WTC11 (cell line): ENCODE results near the gene ZPLD1.

ENCODE experiments used
- ATF1 ChIP-seq: sonication (generic); formaldehyde crosslinking; IDR thresholded peaks from 2 replicates; pipeline ENCODE4 v1.8.1; 2023; ENCODE audit warnings: mild to moderate bottlenecking, moderate library complexity, missing genetic modification reagents
- SMAD3 ChIP-seq: sonication (generic); formaldehyde crosslinking; IDR thresholded peaks from 2 replicates; pipeline ENCODE4 v1.8.0; 2022; ENCODE audit warnings: missing genetic modification reagents, mild to moderate bottlenecking, borderline replicate concordance
- SOX15 ChIP-seq: fragments of 250-450 bp; sonication (Bioruptor Pico); IDR thresholded peaks from 2 replicates; pipeline ENCODE4 v1.9.0; 2021; ENCODE audit warnings: mild to moderate bottlenecking
- TEAD4 ChIP-seq: sonication (generic); formaldehyde crosslinking; IDR thresholded peaks from 2 replicates; pipeline ENCODE4 v1.8.0; 2022; ENCODE audit warnings: mild to moderate bottlenecking, missing genetic modification reagents
- TF ChIP-seq, protein P1 (sequence below): fragments of 200-600 bp; IDR thresholded peaks from 2 replicates; pipeline ENCODE4 v1.8.0; 2022; ENCODE audit warnings: antibody characterized with exemption

DNA sequence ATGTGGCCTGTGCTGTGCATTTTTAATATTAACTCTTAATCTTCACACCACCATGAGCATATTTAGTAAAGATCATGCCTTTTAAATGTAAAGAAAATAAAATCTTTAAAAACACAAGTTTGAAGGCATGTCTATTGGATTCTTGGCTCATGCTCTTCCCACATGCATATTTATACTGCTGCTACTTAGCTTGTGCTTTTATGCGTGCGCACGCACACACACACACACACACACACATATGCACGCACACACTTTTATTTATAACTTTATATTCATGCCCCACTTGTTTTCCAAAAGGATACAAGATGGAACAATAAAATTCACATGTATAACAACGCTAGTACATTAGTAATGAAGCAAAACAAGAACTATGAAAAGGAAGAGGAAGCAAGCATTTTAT is 36.1 kb upstream of the ZPLD1 start:
- TF ChIP-seq SMAD3, result no peak
- TF ChIP-seq, protein P1, sequence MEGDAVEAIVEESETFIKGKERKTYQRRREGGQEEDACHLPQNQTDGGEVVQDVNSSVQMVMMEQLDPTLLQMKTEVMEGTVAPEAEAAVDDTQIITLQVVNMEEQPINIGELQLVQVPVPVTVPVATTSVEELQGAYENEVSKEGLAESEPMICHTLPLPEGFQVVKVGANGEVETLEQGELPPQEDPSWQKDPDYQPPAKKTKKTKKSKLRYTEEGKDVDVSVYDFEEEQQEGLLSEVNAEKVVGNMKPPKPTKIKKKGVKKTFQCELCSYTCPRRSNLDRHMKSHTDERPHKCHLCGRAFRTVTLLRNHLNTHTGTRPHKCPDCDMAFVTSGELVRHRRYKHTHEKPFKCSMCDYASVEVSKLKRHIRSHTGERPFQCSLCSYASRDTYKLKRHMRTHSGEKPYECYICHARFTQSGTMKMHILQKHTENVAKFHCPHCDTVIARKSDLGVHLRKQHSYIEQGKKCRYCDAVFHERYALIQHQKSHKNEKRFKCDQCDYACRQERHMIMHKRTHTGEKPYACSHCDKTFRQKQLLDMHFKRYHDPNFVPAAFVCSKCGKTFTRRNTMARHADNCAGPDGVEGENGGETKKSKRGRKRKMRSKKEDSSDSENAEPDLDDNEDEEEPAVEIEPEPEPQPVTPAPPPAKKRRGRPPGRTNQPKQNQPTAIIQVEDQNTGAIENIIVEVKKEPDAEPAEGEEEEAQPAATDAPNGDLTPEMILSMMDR, result no peak
- no peak for TF ChIP-seq SOX15 (CRISPR knock-in tag)
- no peak for TF ChIP-seq ATF1
- TF ChIP-seq TEAD4, result no peak
